HS-5 (cell line): Measurements from ENCODE around the gene EVA1C.
"Not testable (repeated sequence)": the region's sequence is repeated elsewhere in the genome, so short reads cannot be mapped to it uniquely, and the experiment has no call there.

Experiments
- DNase-seq: peaks from one replicate; pipeline ENCODE4 v3.0.0-alpha.2; 2012; ENCODE audit warnings: low read depth

Gene EVA1C

DNA sequence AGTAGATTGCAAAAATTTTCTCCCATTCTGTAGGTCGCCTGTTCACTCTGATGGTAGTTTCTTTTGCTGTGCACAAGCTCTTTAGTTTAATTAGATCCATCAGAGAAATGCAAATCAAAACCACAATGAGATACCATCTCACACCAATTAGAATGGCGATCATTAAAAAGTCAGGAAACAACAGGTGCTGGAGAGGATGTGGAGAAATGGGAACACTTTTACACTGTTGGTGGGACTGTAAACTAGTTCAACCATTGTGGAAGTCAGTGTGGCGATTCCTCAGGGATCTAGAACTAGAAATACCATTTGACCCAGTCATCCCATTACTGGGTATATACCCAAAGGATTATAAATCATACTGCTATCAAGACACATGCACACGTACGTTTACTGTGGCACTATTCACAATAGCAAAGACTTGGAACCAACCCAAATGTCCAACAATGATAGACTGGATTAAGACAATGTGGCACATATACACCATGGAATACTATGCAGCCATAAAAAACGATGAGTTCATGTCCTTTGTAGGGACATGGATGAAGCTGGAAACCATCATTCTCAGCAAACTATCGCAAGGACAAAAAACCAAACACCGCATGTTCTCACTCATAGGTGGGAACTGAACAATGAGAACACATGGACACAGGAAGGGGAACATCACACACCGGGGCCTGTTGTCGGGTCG, 21.8 kb upstream of the EVA1C start:
- DNase-seq: not testable (repeated sequence)

DNA sequence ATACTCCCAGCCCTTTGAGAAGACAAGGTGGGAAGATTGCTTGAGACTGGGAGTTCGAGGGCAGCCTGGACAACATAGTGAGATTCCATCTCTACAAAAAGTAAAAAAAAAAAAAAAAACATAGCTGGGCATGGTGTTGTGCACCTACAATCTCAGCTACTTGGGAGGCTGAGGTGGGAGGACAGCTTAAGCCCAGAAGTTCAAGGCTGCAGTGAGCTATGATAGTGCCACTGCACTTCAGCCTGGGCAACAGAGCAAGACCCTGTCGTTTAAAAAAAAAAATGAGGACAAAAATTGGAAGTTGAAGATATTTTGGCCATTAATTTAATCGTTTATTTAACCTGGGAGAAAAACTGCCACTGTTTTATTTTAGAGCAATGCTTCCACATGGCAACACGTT, 20.8 kb upstream of the EVA1C start:
- no peak for DNase-seq

DNA sequence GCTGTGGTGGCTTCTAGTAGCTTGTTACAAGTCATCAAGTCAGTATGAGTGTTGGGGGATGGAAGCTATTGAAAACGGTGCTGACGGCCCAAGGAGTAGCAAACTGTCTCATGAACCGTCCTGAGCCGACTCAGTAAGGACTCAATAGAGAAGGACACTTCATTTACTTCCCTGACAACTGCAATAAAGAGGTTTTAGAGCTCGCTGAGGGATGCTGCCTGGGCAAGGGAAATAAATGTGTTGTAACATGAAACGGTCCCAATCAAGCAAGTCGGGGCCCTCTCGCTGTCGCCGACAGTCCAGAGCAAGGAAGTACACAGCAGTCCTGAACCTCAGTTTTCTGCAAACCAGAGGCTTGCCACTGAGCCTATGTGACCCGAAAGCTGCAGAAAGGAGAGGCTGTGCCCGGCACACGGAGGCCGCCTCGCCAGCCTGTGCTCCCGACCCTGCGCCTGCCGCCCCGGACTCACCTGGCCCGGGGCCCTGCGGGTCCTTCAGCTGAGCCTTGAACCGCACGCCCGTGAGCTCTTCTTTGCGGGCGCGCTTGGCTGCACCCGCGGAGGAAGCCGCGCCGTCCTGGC, 20.1 kb upstream of the EVA1C start:
- no peak for DNase-seq

DNA sequence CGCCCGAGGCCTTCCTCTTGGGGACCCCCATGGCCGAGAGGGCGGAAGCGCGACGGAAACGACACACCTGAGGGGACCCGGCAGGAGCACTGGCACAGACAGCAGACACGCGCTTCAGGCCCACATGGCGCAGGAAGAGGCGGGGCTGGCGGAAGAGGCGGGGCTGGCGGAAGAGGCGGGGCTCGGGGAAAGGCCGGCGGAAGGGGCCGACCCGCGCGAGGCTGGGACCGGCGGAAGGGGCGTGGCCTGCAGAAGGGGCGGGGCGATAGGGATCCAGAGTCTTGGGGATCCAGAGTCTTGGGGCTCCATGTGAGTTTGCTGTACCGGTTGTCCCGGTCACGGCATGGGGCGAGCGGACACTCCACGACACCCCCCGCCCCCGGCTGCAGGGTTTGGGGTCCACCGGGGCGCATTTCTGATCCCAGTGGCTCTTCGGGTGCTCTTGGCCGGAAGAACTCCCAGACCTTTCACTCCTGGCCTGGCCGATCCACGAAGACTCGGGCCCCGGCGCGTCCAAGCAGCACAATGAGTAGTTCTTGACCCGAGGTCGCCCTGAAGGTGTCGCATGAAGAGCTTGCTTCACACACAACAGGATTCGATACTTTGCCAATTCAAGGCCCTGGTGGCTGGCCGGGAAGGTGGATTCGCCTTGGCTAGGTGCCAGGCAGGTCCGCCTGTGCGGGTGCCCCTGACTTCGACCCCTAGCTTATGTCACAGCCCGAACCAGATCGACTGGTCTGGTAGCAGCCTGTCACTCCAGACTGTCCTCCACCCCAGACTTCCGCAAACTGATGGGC, 19.4 kb upstream of the EVA1C start, which contains the start of gene URB1:
Gene URB1 (minus strand): TSS at position 133 of the 797 bp plus-strand sequence. CDS start 102 bp downstream, at position 31.
- no peak for DNase-seq

DNA sequence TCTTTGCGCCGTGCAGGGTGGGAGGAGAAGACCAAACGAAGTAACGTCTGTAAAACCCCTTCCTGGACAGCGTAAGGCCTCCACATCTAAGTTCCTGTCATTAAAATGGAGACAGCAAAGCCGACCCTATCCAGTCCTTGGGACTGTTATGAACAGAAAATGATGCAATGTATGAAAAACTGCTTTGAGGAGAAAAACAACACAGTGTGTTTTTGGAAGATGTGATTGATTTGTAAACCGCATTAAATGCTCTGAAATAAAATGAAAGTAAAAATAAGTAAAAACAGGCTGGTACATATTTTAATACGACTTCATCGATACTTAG, 18.9 kb upstream of the EVA1C start:
- DNase-seq: no peak

DNA sequence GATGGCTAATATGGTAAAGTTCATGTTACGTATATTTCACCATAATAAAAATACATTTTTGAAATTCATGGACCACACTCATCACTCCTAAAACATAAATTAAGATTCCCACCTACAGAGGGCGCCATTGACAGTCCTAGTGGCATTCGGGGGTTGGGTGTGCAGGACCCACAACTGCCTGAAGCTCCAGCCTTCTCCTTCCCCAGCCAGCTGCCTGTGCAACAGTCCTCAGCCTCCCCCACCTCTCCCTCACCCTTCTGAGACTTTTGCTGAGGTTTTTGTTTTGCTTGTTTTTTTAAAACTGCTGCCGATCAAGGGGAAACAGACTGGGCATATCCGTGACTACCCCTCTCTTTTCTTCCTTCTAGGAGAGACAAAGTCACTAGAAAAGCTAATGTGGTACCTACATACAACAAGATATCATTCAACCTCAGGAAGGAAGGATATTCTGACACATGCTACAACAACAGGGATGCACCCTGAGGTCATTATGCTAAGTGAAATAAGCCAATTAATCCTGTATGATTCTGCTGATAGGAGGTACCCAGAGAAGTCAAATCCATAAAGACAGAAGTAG, 9.2 kb upstream of the EVA1C start:
- no peak for DNase-seq

DNA sequence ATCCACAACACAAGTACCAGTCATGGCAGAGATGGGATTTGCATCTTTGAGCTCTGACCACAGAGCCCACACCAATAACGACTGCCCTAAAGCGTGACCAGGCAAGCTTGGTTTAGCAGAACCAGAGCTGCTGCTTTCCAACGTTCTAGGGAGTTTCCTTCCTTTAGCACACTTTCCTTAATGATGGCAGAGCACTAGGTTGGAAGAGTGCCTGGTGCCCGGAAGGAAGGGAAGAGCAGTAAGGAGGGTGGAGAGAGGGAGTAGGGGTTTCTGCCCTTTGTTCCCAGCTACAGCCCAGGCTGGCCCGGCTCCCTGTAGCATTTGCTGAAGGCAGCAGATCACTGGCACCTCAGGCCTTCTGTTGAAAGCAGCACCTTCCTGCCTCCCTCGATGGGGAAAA, 6.1 kb upstream of the EVA1C start:
- DNase-seq: no peak

DNA sequence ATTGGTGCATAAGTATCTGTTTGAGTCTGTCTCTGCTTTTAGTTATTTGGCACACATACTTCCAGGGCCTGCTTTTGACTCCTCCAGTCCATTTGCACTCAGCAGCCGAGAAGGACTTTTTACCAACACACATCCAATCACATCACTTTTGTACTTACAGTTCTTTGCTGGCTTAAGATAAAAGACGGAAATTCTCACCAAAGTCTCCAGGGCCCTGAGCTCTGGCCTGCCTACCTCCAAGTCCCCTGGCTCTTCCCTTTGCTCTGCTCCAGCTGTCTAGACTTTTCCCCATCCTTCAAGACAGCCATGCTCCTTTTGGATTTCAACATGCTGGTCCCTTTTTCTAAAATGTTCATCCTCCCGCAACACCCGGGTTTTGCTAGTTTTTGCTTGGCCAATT, 2.2 kb upstream of the EVA1C start:
- no peak for DNase-seq

DNA sequence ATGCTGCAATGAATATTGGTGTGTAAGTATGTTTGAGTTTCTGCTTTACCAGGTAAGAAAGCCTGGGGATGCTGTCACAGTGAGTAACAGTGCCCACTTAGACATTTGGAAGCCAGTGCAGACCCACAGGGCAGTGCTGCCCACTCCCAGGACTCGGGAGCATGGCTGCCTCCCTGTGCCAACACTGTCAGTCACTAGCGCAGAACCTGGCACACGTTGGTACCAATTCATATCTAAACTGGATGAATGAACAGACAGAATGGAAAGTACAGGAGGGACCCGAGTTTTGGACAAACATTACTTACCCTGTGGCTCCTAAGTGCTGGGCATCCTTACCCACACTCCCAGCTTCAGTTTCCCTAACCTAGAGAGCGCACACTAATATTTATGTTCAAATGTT, 1.6 kb upstream of the EVA1C start:
- no peak for DNase-seq

DNA sequence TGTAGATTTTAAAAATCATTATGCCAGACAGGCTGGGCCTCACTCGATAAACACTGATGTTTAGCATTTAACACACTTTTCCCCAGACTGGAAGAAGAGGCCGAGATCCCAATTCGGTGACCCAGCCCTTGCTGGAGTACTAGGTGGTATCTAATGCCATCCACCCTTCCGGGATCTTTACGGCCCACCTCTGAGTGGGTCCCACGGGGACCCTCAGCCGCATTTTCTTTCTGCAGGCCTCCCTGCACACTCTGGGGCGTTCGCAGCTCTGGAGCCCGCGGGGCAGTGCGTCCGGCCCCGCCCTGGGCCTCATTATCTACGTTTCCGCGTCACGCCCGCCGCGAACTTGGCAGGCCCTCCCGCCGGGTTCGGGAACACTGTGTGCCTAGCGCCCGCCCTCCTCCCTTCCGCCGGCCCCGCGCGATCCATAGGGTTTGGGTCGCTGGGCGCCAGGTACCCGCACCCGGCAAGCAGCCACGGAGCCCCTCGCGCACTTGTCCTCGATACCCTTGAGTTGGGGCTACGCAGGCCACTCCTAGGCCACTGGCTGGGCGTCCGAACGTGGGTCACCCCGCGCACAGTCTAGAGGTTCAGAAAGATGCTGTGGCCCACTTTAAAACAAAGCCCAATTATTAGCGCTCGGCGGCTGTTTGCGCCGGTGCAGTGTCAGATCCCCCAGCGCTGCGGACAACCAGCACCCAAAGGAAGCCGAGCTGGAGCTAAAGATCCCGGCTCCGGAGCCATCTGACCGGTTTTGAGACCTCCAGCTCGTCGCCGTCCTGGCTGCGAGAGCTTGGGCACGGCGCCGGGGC, 950 bp upstream of the EVA1C start:
- DNase-seq: no peak

DNA sequence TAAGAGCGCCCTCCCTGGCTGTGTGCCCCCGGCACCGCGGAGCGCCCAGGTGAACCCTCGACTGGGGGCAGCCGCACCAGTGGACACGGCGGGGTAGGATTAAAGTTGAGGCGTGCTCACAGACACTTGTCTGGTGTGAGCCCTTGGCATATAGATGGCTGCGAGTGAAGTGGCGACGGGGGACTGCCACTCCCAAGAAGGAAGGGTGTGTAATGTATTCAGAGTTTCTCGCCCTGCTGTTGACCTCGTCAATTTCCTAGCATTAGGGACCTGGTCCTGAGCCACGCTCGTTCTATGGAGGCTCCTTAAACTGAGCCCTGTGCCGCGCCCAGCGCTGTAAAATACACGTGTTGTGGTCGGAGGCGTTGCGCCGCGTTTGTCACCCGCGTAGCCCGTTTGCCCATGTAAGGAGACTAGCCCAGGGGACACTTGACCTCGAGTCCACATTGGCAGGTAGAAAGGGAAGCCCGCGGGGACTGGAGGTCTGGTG, 554 bp downstream of the EVA1C start:
- no peak for DNase-seq

DNA sequence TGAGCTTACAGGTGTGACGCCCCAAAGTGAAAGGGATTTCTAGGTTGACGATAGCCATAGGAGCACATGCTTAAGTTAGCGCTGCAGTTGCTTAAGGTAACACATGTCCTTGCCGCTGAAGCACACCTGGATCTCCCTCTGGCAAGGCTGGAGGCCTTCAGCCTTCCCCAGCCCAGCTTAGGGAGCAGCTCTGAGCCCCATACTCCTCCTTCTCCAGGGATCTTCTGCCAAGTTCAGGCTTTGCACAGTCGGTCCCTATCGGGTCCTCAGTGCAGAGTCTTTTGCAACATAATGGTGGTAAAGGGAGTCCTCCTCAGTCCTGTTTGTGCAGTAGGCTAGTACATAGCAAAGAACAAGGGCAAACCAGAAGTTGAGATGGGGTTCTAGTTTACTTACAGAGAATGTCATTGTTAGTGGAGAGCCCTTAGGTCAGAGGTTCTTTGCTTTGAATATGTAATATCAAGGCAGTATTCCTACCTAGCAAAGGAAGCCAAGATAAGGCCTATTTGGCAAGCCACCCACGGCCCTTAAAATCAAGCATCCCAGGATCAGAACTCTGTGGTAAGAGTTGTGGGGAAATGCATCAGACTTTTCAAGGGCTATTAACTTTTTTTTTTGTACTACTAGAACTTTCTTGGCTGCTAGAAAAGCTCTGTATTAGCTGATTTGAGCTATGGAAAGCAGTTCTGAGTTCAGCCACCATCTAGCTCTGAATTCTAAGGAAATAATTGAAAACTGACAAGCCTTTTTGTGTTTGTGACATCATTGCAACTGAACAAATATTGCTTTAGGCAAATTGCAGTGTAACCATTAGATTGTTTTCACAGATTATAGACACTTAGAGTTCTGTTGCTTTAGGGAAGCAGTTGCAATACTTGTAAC, 1.4 kb downstream of the EVA1C start:
- no peak for DNase-seq

DNA sequence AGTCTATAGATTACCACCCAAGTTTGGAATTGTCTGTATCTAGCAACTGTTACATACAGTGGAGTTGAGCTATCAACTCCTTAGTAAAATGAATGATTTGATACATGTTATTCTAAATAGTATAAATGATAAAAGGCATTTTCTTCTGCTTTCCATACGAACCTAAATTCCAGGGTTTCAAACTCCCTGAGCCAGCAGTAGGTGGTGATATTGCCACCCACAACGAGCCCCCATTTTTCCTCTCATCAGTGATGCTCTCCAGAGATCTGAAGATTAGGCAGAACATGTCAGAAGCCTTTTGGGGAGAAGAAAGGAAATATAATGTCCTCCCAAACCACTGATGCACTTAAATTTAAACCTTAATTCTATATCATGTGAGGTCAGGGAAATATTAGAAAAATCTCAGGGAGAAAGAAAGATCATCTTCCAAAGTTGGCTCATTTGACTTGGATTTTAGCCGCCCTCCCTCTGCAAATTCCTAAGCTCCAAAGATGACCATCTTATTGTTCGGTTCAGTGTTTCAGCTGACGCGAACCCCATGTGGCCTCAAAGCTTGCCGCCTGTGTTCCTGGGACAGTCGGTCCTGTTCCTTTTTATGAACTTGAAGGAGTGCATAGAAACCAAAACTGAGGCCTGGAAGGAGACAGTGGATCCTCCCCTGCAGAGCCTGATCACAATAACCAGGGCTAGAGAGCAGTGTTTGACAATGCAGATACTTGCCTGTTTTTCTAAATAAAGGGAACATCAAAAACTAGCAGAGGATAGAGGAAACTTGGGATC, 2.3 kb downstream of the EVA1C start:
- DNase-seq: no peak

DNA sequence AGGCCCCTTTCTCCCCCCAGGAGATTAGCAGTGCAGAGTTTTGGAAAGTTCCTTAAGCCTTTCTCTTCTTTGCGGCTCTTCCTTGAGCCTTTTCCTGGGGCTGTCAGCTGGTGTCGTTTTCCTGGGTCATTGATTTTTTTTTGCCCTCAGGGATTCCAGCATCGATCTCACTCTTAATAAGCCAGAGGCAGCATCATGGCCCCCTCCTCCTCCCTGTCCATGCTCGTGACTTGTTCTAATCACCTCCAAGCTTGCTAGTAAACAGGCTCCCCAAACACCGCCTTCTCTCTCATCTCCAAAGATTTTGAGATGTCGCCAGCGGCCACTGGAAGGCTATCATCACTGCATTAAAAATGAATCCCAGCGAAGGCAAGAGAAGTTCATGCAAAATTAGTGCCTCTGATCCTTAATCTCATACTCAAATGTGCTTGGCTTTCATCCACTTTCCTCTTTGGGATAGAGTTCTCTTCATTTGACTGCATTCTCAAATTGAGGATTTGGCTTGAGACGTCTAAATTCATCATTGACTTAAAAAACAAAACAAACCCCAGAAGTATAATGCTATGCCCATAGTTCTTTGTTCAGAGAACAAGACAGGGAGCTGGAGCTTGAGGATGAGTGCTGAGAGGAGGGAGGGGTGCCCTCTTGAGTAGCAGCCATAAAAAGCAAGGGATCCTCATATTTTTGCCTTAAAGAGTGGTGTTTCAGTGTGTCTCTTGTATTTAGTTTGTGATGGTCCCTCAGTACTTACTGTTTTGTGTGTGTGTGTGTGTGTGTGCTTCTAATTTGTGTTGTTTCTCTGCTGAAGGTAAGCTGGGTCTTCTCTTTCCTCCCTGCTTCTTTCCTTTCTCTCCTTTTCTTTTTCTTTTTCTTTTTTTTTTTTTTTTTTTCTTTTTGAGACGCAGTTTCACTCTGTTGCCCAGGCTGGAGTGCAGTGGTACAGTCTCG, 3.2 kb downstream of the EVA1C start:
- DNase-seq: no peak

DNA sequence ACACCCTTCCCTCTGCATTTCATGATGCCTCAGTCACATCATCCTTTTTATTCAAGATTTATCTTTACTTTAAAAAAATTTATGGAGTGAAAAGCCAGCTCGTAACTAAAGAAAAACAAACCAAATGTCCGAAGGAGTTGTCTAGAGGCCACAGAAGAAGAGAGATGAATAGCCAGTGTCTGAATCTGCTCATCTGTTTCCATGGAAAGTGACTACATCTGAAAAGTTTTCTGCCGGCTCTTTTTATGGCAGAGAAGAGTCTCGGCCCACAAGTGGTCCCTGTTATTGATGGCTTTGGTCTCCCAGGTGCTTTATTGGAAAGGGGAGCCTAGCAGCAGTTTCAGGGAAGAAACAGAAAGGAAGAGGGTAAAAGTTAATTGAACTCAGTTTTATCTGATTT, 5.6 kb downstream of the EVA1C start:
- no peak for DNase-seq

DNA sequence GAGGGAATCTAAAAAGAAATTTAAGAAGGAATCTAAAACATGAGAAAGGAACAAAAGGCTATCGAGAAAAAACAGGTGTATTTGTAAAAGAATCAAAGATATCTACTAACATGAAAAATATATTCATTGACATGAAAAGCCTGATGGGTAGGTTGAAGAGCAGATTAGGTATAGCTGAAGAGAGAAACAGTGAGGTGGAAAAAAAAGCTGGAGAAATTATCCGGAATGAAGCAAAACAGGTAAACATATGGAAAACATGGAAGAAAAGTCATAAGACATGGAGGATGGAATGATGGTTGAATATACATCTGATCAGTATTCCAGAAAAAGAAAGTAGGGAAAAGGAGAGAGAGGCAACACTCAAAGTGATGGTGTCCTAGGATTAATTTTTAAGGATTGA, 9.6 kb downstream of the EVA1C start:
- no peak for DNase-seq

DNA sequence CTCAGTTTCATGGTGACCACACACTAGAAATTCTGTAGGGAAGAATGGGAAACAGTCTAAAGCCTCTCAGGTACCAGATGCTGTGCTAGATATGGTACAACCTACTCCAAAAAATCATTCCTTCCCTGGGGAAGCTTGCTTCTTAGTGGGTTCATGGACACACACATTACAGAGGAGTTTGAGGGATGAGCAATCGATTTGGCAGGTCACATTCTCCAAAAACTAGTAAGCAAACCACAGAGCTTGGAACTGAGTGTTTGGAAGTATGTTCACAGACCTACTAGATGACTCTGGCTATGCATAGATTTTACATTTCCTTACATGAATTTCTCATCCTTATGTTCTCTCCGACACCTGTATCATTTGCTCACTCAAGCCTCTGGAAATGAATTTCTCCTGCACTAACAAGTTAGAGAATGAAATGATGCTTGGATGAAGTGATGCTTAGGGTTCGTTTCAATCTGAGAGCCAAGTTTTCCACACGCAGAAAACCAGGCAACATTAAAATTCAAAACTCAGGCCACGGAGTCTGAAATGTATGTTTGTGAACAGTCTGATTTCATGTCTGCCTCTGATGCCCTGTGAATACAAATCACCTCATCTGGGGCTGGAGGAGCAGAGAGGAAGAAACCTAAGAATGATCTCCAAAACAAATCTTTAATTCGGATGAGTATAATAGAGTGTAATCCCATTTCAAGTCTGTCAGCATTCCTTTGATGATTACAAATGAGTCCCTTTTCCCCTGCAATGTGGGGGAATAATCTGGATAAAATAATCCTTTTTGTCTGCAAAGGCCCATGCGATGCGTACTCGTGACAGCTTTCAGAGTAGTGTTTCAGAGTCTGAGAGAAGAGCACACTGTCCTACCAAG, 11.0 kb downstream of the EVA1C start:
- DNase-seq: peak; percentile 86

DNA sequence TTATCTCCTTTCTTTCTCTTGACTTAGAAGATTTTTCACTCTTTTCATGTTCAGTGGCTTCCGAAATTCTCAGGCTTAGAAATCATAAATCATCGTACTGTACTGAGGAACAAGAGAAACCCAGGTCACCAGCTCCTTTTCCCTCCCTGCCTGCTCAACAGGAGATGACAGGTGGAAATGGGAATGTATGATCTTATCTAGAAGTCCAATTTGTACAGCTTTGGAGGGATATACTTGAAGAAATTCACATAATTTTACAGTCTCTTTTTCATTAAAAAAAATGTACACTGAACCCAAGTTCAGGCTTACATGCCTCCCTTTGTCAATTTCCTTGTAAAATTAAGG, 11.7 kb downstream of the EVA1C start:
- DNase-seq: no peak
